ENCODE data around the gene HPSE2. TPM values are rescaled to one million over a fixed set of nuclear protein-coding genes. Genes with fewer than 3 reads are reported as not detected.
"Not testable (repeated sequence)": the region's sequence is repeated elsewhere in the genome, so short reads cannot be mapped to it uniquely, and the experiment has no call there.

Gene HPSE2
- total RNA-seq, 1 donor, result not detected

GRCh38 chr10:98525969-98526368, 709.7 kb downstream of the HPSE2 start:
- no peaks in the 10 kb centered on the region for H3K27me3 ChIP-seq (ENCODE audit: insufficient read depth, low read length)
- no peaks in the 10 kb centered on the region for H3K4me1 ChIP-seq (ENCODE audit: insufficient read depth, low read length)
- no peaks in the 10 kb centered on the region for H3K9me3 ChIP-seq (ENCODE audit: low read depth, low read length)
- no peak overlapping the region for H3K4me3 ChIP-seq (ENCODE audit: low read length)

- peaks cover 4% of the 10 kb centered on the region for H3K27me3 ChIP-seq (ENCODE audit: insufficient read depth, low read length)
- H3K9me3 ChIP-seq (ENCODE audit: low read depth, low read length), result no peaks in the 10 kb centered on the region
- H3K4me1 ChIP-seq (ENCODE audit: insufficient read depth, low read length), result no peaks in the 10 kb centered on the region
- H3K4me3 ChIP-seq (ENCODE audit: low read length), result no peak overlapping the region
Observed at GRCh38 chr10:98524124-98524523, 711.5 kb downstream of the HPSE2 start.

- Histone ChIP-seq H3K4me1 (ENCODE audit: insufficient read depth, low read length) (no peaks in the 10 kb centered on the region), H3K9me3 (ENCODE audit: low read depth, low read length) (no peaks in the 10 kb centered on the region), H3K4me3 (ENCODE audit: low read length) (no peak overlapping the region), H3K27me3 (ENCODE audit: insufficient read depth, low read length) (peaks cover 6% of the 10 kb centered on the region)
Observed at GRCh38 chr10:98519841-98520240, 715.8 kb downstream of the HPSE2 start.

- Histone ChIP-seq H3K9me3 (ENCODE audit: low read depth, low read length) (no peaks in the 10 kb centered on the region), H3K27me3 (ENCODE audit: insufficient read depth, low read length) (peaks cover 6% of the 10 kb centered on the region), H3K4me1 (ENCODE audit: insufficient read depth, low read length) (no peaks in the 10 kb centered on the region), H3K4me3 (ENCODE audit: low read length) (no peak overlapping the region)
Observed at GRCh38 chr10:98517672-98518071, 718.0 kb downstream of the HPSE2 start.

- Histone ChIP-seq H3K4me1 (ENCODE audit: insufficient read depth, low read length) (no peaks in the 10 kb centered on the region), H3K9me3 (ENCODE audit: low read depth, low read length) (no peaks in the 10 kb centered on the region), H3K27me3 (ENCODE audit: insufficient read depth, low read length) (peaks cover 6% of the 10 kb centered on the region), H3K4me3 (ENCODE audit: low read length) (no peak overlapping the region)
Observed at GRCh38 chr10:98516352-98516751, 719.3 kb downstream of the HPSE2 start.

GRCh38 chr10:98513704-98514103, 721.9 kb downstream of the HPSE2 start:
- H3K4me1 ChIP-seq (ENCODE audit: insufficient read depth, low read length), result no peaks in the 10 kb centered on the region

GRCh38 chr10:98511876-98512275, 723.8 kb downstream of the HPSE2 start:
- Histone ChIP-seq H3K27me3 (ENCODE audit: insufficient read depth, low read length) (peaks cover 5% of the 10 kb centered on the region), H3K9me3 (ENCODE audit: low read depth, low read length) (no peaks in the 10 kb centered on the region), H3K4me3 (ENCODE audit: low read length) (no peak overlapping the region), H3K4me1 (ENCODE audit: insufficient read depth, low read length) (no peaks in the 10 kb centered on the region)

More at GRCh38 chr10:98513704-98514103, 721.9 kb downstream of the HPSE2 start:
- H3K4me3 ChIP-seq (ENCODE audit: low read length), result no peak overlapping the region
- no peaks in the 10 kb centered on the region for H3K9me3 ChIP-seq (ENCODE audit: low read depth, low read length)
- H3K27me3 ChIP-seq (ENCODE audit: insufficient read depth, low read length), result peaks cover 2% of the 10 kb centered on the region

- Histone ChIP-seq H3K9me3 (ENCODE audit: low read depth, low read length) (no peaks in the 10 kb centered on the region), H3K27me3 (ENCODE audit: insufficient read depth, low read length) (peaks cover 5% of the 10 kb centered on the region), H3K4me1 (ENCODE audit: insufficient read depth, low read length) (no peaks in the 10 kb centered on the region), H3K4me3 (ENCODE audit: low read length) (no peak overlapping the region)
Observed at GRCh38 chr10:98510412-98510995, 725.1 kb downstream of the HPSE2 start.

- no peaks in the 10 kb centered on the region for H3K9me3 ChIP-seq (ENCODE audit: low read depth, low read length)
- no peaks in the 10 kb centered on the region for H3K4me1 ChIP-seq (ENCODE audit: insufficient read depth, low read length)
- H3K4me3 ChIP-seq (ENCODE audit: low read length), result no peak overlapping the region
- H3K27me3 ChIP-seq (ENCODE audit: insufficient read depth, low read length), result peaks cover 5% of the 10 kb centered on the region
Observed at GRCh38 chr10:98509745-98510144, 725.9 kb downstream of the HPSE2 start.

- H3K9me3 ChIP-seq (ENCODE audit: low read depth, low read length); H3K27me3 ChIP-seq (ENCODE audit: insufficient read depth, low read length); H3K4me1 ChIP-seq (ENCODE audit: insufficient read depth, low read length); H3K4me3 ChIP-seq (ENCODE audit: low read length): not testable (repeated sequence)
Observed at GRCh38 chr10:98502535-98502934, 733.1 kb downstream of the HPSE2 start.

GRCh38 chr10:98492763-98493162, 742.9 kb downstream of the HPSE2 start:
- Histone ChIP-seq H3K4me3 (ENCODE audit: low read length) (no peak overlapping the region), H3K4me1 (ENCODE audit: insufficient read depth, low read length) (no peaks in the 10 kb centered on the region), H3K27me3 (ENCODE audit: insufficient read depth, low read length) (peaks cover 14% of the 10 kb centered on the region), H3K9me3 (ENCODE audit: low read depth, low read length) (peaks cover 19% of the 10 kb centered on the region)

GRCh38 chr10:98489561-98490481, 745.8 kb downstream of the HPSE2 start:
- Histone ChIP-seq H3K9me3 (ENCODE audit: low read depth, low read length) (peaks cover 2% of the 10 kb centered on the region), H3K4me3 (ENCODE audit: low read length) (no peak overlapping the region), H3K27me3 (ENCODE audit: insufficient read depth, low read length) (peaks cover under 1% of the 10 kb centered on the region), H3K4me1 (ENCODE audit: insufficient read depth, low read length) (no peaks in the 10 kb centered on the region)

- no peaks in the 10 kb centered on the region for H3K27me3 ChIP-seq (ENCODE audit: insufficient read depth, low read length)
- H3K9me3 ChIP-seq (ENCODE audit: low read depth, low read length), result no peaks in the 10 kb centered on the region
- H3K4me3 ChIP-seq (ENCODE audit: low read length), result no peak overlapping the region
- no peaks in the 10 kb centered on the region for H3K4me1 ChIP-seq (ENCODE audit: insufficient read depth, low read length)
Observed at GRCh38 chr10:98488669-98489430, 746.8 kb downstream of the HPSE2 start.

- no peaks in the 10 kb centered on the region for H3K27me3 ChIP-seq (ENCODE audit: insufficient read depth, low read length)
- H3K9me3 ChIP-seq (ENCODE audit: low read depth, low read length), result no peaks in the 10 kb centered on the region
- no peaks in the 10 kb centered on the region for H3K4me1 ChIP-seq (ENCODE audit: insufficient read depth, low read length)
- no peak overlapping the region for H3K4me3 ChIP-seq (ENCODE audit: low read length)
Observed at GRCh38 chr10:98487649-98488048, 748.0 kb downstream of the HPSE2 start.

GRCh38 chr10:98486421-98486820, 749.2 kb downstream of the HPSE2 start:
- Histone ChIP-seq H3K9me3 (ENCODE audit: low read depth, low read length) (no peaks in the 10 kb centered on the region), H3K27me3 (ENCODE audit: insufficient read depth, low read length) (no peaks in the 10 kb centered on the region), H3K4me1 (ENCODE audit: insufficient read depth, low read length) (no peaks in the 10 kb centered on the region), H3K4me3 (ENCODE audit: low read length) (no peak overlapping the region)

Data from mononuclear cell (primary cell).